CD14-positive monocyte (primary cell): ENCODE results near the gene TGM2. TPM values are rescaled to one million over a fixed set of nuclear protein-coding genes. Genes with fewer than 3 reads are reported as not detected.

Experiments
- DNase-seq, 3 donors: peaks; one replicate each; pipeline ENCODE4 v3.0.0-alpha.2; 2011 to 2022
- H2AFZ ChIP-seq: 2 replicates; pipeline ENCODE4 v1.6.0; 2012; ENCODE audit warnings: mild to moderate bottlenecking, low read depth, low read length, inconsistent platforms; ENCODE audit not compliant: insufficient read depth, poor library complexity, severe bottlenecking
- H3K27ac ChIP-seq, 2 donors: 1 replicate in 1 of 2; 2 replicates in 1 of 2; pipeline ENCODE4 v1.5.1; 2012 to 2013; ENCODE audit warnings: low read length in 2 of 2, control low read depth in 1 of 2, inconsistent platforms in 1 of 2, low read depth in 1 of 2, mild to moderate bottlenecking in 1 of 2
- H3K27me3 ChIP-seq, 2 donors: one replicate each; pipeline versions ENCODE4 v1.6.0 to v1.6.1; 2011 to 2013; ENCODE audit warnings: low read length in 2 of 2; ENCODE audit not compliant: control insufficient read depth in 2 of 2, insufficient read depth in 2 of 2
- H3K36me3 ChIP-seq, 2 donors: replicated peaks in 1 of 2; 1 replicate in 1 of 2; 2 replicates in 1 of 2; pipeline versions ENCODE4 v1.5.1 to v1.6.1; 2012 to 2013; ENCODE audit warnings: low read length in 2 of 2, control low read depth in 1 of 2, inconsistent platforms in 1 of 2, mild to moderate bottlenecking in 1 of 2; ENCODE audit not compliant: insufficient read depth in 2 of 2, control insufficient read depth in 1 of 2
- H3K4me1 ChIP-seq, 2 donors: 1 replicate in 1 of 2; 2 replicates in 1 of 2; pipeline versions ENCODE4 v1.5.1 to v1.6.1; 2012 to 2013; ENCODE audit warnings: low read length in 2 of 2, control low read depth in 1 of 2, inconsistent platforms in 1 of 2, mild to moderate bottlenecking in 1 of 2, moderate library complexity in 1 of 2; ENCODE audit not compliant: insufficient read depth in 2 of 2, control insufficient read depth in 1 of 2
- H3K4me2 ChIP-seq: replicated peaks from 2 replicates; pipeline ENCODE3; 2012; ENCODE audit warnings: low read length, moderate library complexity, mild to moderate bottlenecking; ENCODE audit not compliant: poor library complexity, severe bottlenecking; ENCODE audit errors: extremely low read depth
- H3K4me3 ChIP-seq, 3 experiments: fragments of 200-600 bp in 1 of 3; sonication (generic) in 1 of 3; replicated peaks in 1 of 3; 1 replicate in 2 of 3; 2 replicates in 1 of 3; pipeline ENCODE4 v1.5.1; 2011 to 2013; ENCODE audit warnings: low read length in 3 of 3, mild to moderate bottlenecking in 3 of 3, control low read depth in 2 of 3, low read depth in 2 of 3, inconsistent platforms in 1 of 3, moderate library complexity in 1 of 3
- H3K79me2 ChIP-seq: 2 replicates; pipeline ENCODE4 v1.6.0; 2012; ENCODE audit warnings: mild to moderate bottlenecking, control low read depth, inconsistent platforms, low read length, moderate library complexity; ENCODE audit not compliant: insufficient read depth
- H3K9ac ChIP-seq: 2 replicates; pipeline ENCODE4 v1.6.0; 2017; ENCODE audit warnings: low read length, mild to moderate bottlenecking; ENCODE audit not compliant: insufficient read depth, poor library complexity, severe bottlenecking
- H3K9me3 ChIP-seq, 2 donors: replicated peaks in 1 of 2; 1 replicate in 1 of 2; 2 replicates in 1 of 2; pipeline versions ENCODE4 v1.5.1 to v1.6.1; 2012 to 2013; ENCODE audit warnings: low read length in 2 of 2, control low read depth in 1 of 2; ENCODE audit not compliant: control insufficient read depth in 1 of 2, insufficient read depth in 1 of 2
- H4K20me1 ChIP-seq: 2 replicates; pipeline ENCODE4 v1.6.0; 2012; ENCODE audit warnings: mild to moderate bottlenecking, low read length, control low read depth, moderate library complexity; ENCODE audit not compliant: insufficient read depth
- H3K27ac Mint-ChIP-seq, 7 donors: one replicate each; pipeline ENCODE4 v1.8.0; 2020; ENCODE audit warnings: mild to moderate bottlenecking in 7 of 7, mixed read lengths in 7 of 7, moderate library complexity in 6 of 7, inconsistent platforms in 2 of 7
- H3K27me3 Mint-ChIP-seq, 3 donors: one replicate each; pipeline ENCODE4 v1.8.0; 2021 to 2022; ENCODE audit warnings: low read depth in 3 of 3, mild to moderate bottlenecking in 3 of 3, mixed read lengths in 3 of 3, moderate library complexity in 3 of 3, inconsistent platforms in 1 of 3
- H3K36me3 Mint-ChIP-seq, 2 donors: one replicate each; pipeline ENCODE4 v1.8.0; 2020; ENCODE audit warnings: mixed read lengths in 2 of 2, inconsistent platforms in 1 of 2, mild to moderate bottlenecking in 1 of 2
- H3K4me1 Mint-ChIP-seq: one replicate; pipeline ENCODE4 v1.8.0; 2020; ENCODE audit warnings: mild to moderate bottlenecking, mixed read lengths
- H3K4me3 Mint-ChIP-seq, 2 donors: one replicate each; pipeline ENCODE4 v1.8.0; 2020; ENCODE audit warnings: mild to moderate bottlenecking in 2 of 2, mixed read lengths in 2 of 2, moderate library complexity in 1 of 2
- H3K9me3 Mint-ChIP-seq, 7 donors: one replicate each; pipeline ENCODE4 v1.8.0; 2020 to 2022; ENCODE audit warnings: mixed read lengths in 7 of 7, mild to moderate bottlenecking in 6 of 7, moderate library complexity in 6 of 7, inconsistent platforms in 2 of 7
- WGBS: methylation state at CpG from one replicate; pipeline ENCODE4 v1.1.5; 2013; ENCODE audit warnings: missing lambda C conversion rate; ENCODE audit not compliant: insufficient coverage; 5-methylcytosine and 5-hydroxymethylcytosine counted together
- intact Hi-C, 2 donors: fragments of 100-400 bp; cut with micrococcal nuclease; formaldehyde crosslinking; loops; one replicate each; pipeline versions ENCODE4 v1.15.0 to v1.15.1; 2023
- polyA plus RNA-seq, 3 donors: library from polyadenylated mRNA; depleted of rRNA in 1 of 3; unstranded in 2 of 3; stranded (reverse) in 1 of 3; fragments of 300-500 nt in 2 of 3; fragments of >200 nt in 1 of 3; fragmentation: Illumina TruSeq in 2 of 3; gene quantifications; 1 replicate in 2 of 3; 2 replicates in 1 of 3; pipeline ENCODE4 v1.2.3, GENCODE V29; 2012 to 2021
- TF ChIP-seq, protein P1 (sequence below): fragments of 200-600 bp; IDR thresholded peaks from one replicate; pipeline ENCODE4 v1.8.0; 2022; ENCODE audit warnings: antibody characterized with exemption, mild to moderate bottlenecking

The TGM2 gene
- polyA plus RNA-seq, 3 donors: 0.47 to 1.7 (median 1.6) TPM

DNA sequence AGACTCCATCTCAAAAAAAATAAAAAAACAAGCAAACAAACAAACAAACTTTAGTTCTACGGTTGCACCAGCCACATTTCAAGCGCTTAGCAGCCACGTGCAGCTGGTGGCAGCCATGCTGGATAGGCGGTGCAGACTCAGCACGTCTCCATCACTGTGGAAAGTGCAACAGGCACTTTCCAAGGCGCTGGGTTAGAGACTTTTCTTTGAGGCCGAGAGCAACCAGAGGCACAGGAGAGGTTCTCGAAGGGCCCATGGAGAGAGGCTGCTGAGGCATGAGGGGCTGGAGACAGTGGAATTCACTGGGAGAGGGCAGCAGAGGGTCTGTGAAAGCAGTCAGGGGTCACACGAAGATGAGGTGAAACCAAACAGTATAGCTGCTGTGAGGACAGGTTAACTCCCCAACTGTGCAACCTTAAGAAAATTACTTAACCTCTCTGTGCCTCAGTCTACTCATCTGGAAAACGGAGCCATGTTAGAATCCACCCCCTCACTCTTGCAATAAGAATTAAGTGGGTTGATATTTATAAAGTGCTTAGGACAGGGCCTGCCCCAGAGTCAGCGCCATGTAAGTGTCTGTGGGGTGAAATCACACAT, 27.5 kb downstream of the TGM2 start:
- Histone ChIP-seq H3K36me3 (no peaks in the 10 kb centered on the region), H3K27me3 (no peaks in the 10 kb centered on the region), H3K9ac (no peak overlapping the region), H3K9me3 (no peaks in the 10 kb centered on the region), H3K27ac (no peak overlapping the region), H3K4me2 (no peak overlapping the region), H3K4me3 (no peak overlapping the region), H2AFZ (no peak overlapping the region), H4K20me1 (no peaks in the 10 kb centered on the region), H3K4me1 (peaks cover 4 to 12% of the 10 kb centered on the region in 2 donors), H3K79me2 (no peaks in the 10 kb centered on the region)
- Mint-ChIP-seq H3K4me1 (peaks cover 20% of the 10 kb centered on the region), H3K4me3 (no peak overlapping the region), H3K27ac (peak overlapping the region in 1 of 7 donors; percentile 19), H3K27me3 (peaks cover 2 to 6% (median 3%) of the 10 kb centered on the region in 3 donors), H3K9me3 (no peaks in the 10 kb centered on the region), H3K36me3 (peaks cover 3 to 10% of the 10 kb centered on the region in 2 donors)
- TF ChIP-seq, protein P1, sequence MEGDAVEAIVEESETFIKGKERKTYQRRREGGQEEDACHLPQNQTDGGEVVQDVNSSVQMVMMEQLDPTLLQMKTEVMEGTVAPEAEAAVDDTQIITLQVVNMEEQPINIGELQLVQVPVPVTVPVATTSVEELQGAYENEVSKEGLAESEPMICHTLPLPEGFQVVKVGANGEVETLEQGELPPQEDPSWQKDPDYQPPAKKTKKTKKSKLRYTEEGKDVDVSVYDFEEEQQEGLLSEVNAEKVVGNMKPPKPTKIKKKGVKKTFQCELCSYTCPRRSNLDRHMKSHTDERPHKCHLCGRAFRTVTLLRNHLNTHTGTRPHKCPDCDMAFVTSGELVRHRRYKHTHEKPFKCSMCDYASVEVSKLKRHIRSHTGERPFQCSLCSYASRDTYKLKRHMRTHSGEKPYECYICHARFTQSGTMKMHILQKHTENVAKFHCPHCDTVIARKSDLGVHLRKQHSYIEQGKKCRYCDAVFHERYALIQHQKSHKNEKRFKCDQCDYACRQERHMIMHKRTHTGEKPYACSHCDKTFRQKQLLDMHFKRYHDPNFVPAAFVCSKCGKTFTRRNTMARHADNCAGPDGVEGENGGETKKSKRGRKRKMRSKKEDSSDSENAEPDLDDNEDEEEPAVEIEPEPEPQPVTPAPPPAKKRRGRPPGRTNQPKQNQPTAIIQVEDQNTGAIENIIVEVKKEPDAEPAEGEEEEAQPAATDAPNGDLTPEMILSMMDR: no peak
- DNase-seq: no peak
- WGBS: 94% methylated on average over 9 of the region's 11 CpGs
- intact Hi-C loops: no loop called here

DNA sequence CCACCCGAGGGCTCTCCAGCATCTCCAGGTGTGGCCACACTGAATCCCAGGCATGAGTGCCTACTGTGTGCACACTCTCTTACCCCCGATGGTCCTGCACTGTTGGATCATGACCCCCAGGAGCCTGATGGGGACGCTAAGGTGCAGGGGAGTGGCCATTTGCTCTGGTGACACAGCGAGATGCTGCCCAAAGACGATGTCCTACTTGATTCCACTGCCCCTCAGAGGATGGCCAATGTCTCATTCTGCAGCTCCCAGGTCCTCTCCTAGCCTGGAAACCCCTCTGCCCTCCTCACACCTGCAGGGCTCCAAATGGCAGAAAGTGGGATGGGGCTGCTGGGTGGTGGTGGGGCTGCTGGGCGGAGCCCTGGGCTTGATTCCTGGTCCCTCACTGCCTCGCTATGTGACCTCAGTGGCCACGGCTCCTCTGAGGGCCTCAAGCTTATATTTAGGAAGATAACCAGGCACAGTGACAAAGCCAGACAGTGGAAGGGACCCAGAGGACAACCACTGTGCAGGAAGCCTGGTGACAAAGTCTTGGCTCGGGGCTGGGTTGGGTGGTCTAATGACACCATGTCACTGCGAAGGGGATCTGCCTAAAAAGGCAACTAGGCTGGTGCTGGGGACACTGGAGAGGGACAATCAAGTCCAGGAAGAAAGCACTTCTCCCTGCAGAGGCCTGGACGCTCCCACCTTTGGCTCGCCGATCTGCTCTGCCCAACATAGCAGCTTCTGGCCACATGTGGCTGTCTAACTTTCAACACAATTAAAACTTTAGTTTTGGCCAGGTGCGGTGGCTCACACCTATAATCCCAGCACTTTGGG, 28.4 kb downstream of the TGM2 start:
- TF ChIP-seq, protein P1: no peak
- H2AFZ ChIP-seq: no peak overlapping the region
- no peak overlapping the region for H3K4me2 ChIP-seq
- Mint-ChIP-seq H3K36me3 (peaks cover 3 to 5% of the 10 kb centered on the region in 2 donors), H3K4me1 (peaks cover 20% of the 10 kb centered on the region), H3K27me3 (peaks cover 2 to 8% (median 3%) of the 10 kb centered on the region in 3 donors), H3K9me3 (no peaks in the 10 kb centered on the region), H3K27ac (no peak overlapping the region), H3K4me3 (no peak overlapping the region)
- no peak for DNase-seq
- no peak overlapping the region for H3K9ac ChIP-seq
- H3K79me2 ChIP-seq: no peaks in the 10 kb centered on the region
- H4K20me1 ChIP-seq: no peaks in the 10 kb centered on the region
- H3K27me3 ChIP-seq: no peaks in the 10 kb centered on the region
- H3K4me3 ChIP-seq: no peak overlapping the region
- peaks cover 4 to 12% of the 10 kb centered on the region in 2 donors for H3K4me1 ChIP-seq
- H3K27ac ChIP-seq: no peak overlapping the region
- intact Hi-C loops: no loop called here
- WGBS: 96% methylated on average over 13 of the region's 14 CpGs
- H3K36me3 ChIP-seq: no peaks in the 10 kb centered on the region
- no peaks in the 10 kb centered on the region for H3K9me3 ChIP-seq
